ENCODE data around the gene C10orf143.
"Not testable (repeated sequence)": the region's sequence is repeated elsewhere in the genome, so short reads cannot be mapped to it uniquely, and the experiment has no call there.

C10orf143 gene

GRCh38 chr10:130111113-130111851 is 652 bp upstream of the C10orf143 start:
- DNase-seq: peak; percentile 95

GRCh38 chr10:130109796-130110245 is 809 bp downstream of the C10orf143 start:
- DNase-seq: peak; percentile 71

GRCh38 chr10:130108934-130109604 is 1.6 kb downstream of the C10orf143 start:
- no peak for DNase-seq

- not testable (repeated sequence) for DNase-seq
Measured at GRCh38 chr10:130108146-130108545, 2.5 kb downstream of the C10orf143 start.

- DNase-seq: no peak
Measured at GRCh38 chr10:130105724-130106123, 4.9 kb downstream of the C10orf143 start.

GRCh38 chr10:130099344-130099743 is 11.3 kb downstream of the C10orf143 start:
- DNase-seq: no peak

GRCh38 chr10:130090565-130090964 is 20.1 kb downstream of the C10orf143 start:
- DNase-seq: not testable (repeated sequence)

- DNase-seq: no peak
Measured at GRCh38 chr10:130080461-130080814, 30.2 kb downstream of the C10orf143 start.

- no peak for DNase-seq
Measured at GRCh38 chr10:130079614-130080460, 30.8 kb downstream of the C10orf143 start.

GRCh38 chr10:130078120-130078519 is 32.5 kb downstream of the C10orf143 start:
- DNase-seq: no peak

- DNase-seq: no peak
Measured at GRCh38 chr10:130076681-130077080, 33.9 kb downstream of the C10orf143 start.

GRCh38 chr10:130074639-130075038 is 36.0 kb downstream of the C10orf143 start:
- DNase-seq: no peak

GRCh38 chr10:130073912-130074311 is 36.7 kb downstream of the C10orf143 start:
- no peak for DNase-seq

GRCh38 chr10:130072247-130072646 is 38.4 kb downstream of the C10orf143 start:
- DNase-seq: no peak

GRCh38 chr10:130067893-130068292 is 42.7 kb downstream of the C10orf143 start:
- DNase-seq: no peak

- no peak for DNase-seq
Measured at GRCh38 chr10:130066743-130067142, 43.9 kb downstream of the C10orf143 start.

- DNase-seq: no peak
Measured at GRCh38 chr10:130065251-130065650, 45.4 kb downstream of the C10orf143 start.

GRCh38 chr10:130064783-130065182 is 45.8 kb downstream of the C10orf143 start:
- DNase-seq: no peak

- no peak for DNase-seq
Measured at GRCh38 chr10:130062976-130063375, 47.7 kb downstream of the C10orf143 start.

GRCh38 chr10:130062201-130062600 is 48.4 kb downstream of the C10orf143 start:
- DNase-seq: no peak

GRCh38 chr10:130061760-130062159 is 48.9 kb downstream of the C10orf143 start:
- no peak for DNase-seq

- DNase-seq: no peak
Measured at GRCh38 chr10:130054021-130054420, 56.6 kb downstream of the C10orf143 start.

GRCh38 chr10:130053561-130053960 is 57.1 kb downstream of the C10orf143 start:
- no peak for DNase-seq

- no peak for DNase-seq
Measured at GRCh38 chr10:130052193-130052592, 58.4 kb downstream of the C10orf143 start.
